HG02840 (cell line): ENCODE results near the gene TEX29.

ENCODE experiments used
- ATAC-seq: cut with Tn5 transposase; IDR thresholded peaks from one replicate; pipeline ENCODE4 v1.9.1; 2021; ENCODE audit warnings: mild to moderate bottlenecking, moderate library complexity, moderate number of reproducible peaks; ENCODE audit not compliant: unreplicated experiment, low FRiP score

Gene TEX29

DNA sequence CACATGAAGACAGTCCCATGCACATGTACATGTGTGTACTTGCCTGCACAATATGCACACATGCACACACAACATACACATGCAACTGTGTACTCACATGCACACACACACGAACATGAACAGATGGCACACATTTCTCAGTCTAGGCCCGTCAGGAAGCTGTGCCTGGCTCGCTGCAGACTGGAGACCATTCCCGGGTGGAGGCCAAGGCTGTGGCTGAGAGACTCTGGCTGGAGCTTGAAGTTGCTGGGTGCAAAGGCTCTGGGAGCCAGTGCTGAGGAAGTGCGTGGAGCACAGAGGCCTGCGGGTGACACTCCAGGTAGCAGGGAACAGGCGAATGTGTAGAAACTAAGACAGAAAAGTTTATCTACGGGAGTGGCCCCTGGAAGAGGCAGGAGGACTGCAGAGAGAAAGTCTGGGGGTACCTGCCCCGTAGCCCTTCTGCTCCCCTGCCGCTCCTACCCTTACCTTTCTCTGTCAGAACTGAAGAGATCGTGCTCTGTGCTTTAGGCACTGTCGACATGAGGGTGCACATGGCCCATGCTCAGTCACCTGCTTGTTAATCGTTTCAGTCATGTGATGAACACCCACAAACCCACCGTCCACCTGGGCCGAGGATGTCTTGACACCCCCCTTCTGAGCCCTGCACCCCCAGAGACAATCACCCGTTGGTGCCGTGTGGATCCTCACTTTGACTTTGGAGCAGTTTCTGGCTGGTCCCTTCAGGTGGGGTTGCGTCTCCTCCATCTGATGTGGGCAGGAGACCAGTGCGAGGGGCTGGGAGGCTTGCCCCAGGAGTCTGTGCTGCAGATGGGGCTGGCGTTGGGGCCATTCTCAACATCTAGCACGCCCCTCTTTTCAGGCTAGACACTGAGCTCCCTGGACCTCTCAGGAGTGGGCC is 69.4 kb downstream of the TEX29 start:
- ATAC-seq: no peak

DNA sequence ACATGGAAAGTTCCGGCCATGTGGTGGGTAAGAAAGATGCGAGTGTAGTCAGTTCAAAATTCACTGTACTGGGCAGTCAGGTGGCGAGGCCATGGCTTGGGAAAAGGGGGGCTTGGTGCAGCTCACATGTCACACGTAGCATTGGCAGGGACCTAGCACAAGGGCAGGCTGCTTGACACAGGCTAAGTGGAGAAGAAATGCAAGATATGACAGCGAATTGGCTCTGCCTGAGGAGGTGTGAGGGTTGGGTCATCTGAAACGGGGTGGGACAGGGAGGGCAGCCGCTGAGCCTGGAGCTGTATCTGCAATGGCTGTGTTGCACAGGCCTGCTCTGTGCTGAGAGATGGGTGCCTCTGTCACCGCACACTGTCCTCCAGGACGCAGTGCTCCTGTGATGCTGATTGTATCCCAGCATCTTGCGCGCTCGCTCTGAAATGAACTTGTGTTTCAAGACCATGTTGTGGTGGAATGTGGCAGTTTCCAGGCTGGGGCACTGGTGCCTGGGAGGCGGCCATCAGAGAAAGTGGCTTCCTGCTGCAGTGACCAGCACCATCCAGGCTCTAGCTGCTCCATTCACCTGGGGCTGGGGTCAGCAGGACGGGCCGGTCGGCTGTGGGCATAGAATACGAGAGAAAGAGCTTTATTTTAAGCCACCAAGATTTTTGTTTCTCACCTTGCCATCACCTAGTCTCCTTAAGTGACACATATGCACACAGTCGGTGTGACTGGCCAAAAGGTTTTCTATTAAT is 70.3 kb downstream of the TEX29 start:
- ATAC-seq: no peak

DNA sequence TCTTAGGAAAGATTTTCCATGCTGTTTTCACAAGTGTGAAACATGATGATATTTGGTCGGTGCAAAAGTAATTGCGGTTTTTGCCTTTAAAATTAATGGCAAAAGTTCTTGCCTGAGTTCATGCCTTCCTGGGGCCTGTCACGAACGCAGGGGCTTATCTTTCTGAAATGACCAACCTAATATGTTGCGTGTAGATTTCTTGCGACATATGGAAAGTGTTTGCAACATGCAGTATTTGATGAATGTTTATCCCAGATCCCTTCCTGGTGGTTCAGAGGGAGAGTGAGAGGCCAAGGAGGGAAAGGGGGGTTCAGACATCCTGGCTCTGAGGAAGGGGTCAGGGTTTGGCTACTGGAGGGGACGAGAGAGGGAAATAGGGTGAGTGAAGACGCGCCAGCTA is 72.0 kb downstream of the TEX29 start:
- ATAC-seq: no peak

DNA sequence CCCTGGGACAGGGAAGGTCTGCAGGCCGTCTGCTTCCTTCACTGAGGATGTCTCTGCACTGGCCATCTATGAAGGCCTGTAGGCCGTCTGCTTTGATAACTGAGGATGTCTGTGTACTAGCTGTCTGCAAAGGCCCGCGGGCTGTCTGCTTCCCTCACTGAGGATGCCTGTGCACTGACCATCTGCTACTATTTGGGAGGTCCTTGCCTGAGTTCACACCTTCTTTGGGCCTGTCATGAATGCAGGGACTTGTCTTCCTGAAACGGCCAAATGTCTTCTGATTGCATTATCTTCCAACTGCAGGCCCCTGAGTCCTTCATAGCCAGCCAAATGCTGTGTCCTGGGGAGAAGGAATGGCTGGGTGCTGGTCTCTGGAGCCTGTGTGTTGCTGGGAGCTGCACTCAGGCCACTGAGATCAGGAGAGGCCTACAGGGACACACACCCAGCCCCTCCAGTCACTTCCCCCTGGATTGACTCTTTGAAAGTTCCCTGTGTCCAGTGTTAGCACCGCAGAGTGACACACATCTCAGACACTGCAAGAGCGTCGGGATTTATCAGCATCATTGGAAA is 72.9 kb downstream of the TEX29 start:
- no peak for ATAC-seq
